ENCODE results near the gene MCTP2.
"Not testable (repeated sequence)": the region's sequence is repeated elsewhere in the genome, so short reads cannot be mapped to it uniquely, and the experiment has no call there.

The MCTP2 gene

DNA sequence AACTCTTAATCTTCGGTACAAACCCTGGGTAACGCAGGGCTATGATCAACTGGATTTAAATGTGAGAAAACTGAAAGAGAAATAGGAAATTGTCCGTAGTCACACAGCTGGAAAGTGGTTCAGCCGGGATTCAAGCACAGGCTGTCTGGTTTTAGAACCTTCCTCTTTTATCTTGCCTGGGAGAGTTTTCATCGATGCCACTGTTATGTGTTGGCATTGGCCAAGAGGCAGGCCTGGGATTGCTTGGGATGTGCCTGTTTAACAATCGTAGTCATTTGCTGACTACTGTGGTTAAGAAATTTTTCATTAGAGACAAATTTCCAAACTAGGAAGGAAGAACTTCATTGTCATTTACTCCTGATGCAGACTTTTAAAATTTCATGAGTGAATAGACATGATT, 4.3 kb downstream of the MCTP2 start:
- no peak for DNase-seq

DNA sequence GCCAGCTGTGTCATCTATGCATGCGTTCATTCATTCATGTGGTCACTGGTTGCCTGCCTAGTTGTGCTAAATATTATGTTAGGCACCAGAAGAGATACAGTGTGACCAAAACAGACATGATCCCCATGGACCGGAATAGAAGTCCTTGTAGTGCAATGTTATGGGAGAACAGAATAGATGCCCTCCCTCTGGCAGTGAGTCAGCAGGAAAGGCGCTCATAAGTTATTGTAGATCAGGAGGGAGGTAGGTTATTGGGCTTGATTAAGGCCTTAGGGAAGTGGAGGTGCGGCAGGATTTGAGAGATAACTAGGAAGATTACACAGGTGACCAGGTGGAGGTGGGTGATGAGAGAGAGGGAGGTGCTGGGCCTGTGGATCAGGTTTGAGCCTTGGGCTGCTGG, 5.2 kb downstream of the MCTP2 start:
- DNase-seq, result no peak

DNA sequence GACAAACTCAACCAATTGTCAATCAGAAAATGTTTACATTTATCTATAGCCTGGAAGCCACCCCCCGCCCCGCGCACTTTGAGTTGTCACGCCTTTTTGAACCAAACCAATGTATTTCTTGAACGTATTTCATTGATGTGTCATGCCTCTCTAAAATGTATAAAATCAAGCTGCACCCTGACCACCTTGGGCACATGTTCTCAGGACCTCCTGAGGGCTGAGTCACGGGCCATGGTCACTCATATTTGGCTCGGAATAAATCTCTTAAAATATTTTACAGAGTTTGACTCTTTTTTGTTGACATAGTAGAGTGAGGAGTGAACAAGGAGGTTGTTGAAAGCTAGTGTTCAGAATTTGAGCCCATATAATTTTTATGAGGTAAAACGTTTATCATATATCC, 6.5 kb downstream of the MCTP2 start:
- DNase-seq, result no peak

DNA sequence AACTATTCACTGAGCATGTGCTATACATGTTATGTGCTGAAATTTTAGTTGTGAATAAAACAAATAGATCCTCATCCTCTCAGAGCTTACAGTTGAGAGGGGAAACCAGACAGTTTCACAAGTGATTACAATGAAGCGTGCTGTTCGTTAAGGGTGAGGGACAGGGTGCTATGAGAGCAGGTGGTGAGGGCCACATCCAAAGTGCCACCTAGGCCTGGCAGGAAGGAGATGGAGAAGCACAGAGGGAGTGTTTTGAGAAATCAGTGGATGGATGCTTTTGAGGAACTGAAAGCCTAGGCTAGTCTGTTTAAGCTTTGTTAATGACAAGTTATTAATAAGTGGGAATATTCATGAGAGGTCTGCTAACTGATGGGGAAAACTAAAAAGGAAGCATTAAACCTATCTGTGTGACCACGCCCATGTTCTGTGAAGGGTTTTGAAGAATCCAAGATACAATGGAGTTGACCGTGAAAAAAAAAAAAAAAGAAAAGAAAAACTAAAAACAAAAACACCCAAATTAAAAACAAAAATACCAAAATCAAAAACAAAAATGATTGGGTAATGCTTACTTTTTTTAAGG, 7.3 kb downstream of the MCTP2 start:
- DNase-seq, result no peak

DNA sequence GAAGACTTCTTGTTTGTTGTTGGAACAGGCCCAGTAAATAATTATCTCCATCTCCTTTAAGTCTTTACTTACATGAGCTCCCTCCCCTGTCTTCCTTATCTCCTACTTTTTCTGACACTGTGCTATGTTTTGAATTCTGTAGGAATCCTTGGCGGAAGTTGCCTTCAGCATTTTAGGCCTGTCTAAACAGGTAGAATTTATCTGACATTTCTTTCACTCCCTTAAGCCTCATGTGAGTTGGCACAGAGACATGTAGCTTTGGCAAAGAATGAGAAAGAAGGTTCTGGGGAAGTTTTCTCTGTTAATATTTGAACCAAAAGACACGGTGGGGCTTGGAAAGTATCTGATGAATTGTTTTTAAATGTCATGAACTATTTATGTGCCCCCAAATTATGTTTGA, 8.1 kb downstream of the MCTP2 start:
- DNase-seq, result no peak

DNA sequence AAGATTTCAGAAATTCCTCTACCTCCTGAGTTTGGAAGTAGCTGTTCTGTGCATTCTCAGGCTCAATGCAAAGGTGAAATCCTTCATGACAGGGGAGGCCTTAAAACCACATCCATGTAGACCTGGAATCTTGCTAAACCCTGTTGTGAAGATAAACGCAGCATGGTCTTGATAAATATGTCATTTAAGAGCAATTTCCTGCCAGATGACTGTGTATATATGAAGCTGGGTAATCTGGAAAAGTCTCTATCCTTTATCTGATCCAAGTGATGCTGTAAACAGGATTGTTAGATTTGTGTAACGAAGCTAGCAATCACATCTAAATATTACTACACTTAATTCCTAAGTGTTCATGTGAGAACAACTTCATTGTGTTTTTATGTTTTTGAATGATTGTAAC, 9.1 kb downstream of the MCTP2 start:
- no peak for DNase-seq

DNA sequence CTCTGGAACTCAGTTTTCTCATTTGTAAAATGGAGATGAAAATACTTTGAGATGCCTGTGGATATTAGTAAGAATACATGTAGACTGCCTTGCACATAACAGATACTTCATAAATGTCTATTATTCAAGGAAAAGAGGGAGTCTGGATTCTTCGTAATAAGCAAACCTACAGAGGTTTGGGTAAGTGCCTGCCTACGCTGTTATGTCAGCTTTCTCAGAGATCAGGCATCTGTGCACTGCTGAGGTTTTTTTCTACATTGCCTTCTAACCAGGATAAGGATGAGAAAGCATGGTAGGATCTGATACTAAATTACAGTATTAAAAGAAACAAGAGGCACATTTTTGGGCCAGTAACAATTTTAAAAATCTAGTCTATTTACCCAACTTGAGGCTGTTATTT, 10.9 kb downstream of the MCTP2 start:
- DNase-seq, result no peak

DNA sequence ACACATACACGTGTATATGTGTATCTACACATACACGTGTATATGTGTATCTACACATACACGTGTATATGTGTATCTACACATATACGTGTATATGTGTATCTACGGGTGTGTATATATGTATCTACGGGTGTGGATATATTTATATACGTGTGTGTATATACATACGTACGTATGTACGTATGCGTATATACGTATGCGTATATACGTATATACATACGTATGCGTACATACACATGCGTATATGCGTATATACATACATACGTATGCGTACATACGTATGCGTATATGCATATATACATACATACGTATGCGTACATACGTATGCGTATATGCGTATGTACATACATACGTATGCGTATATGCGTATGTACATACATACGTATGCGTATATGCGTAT, 11.6 kb downstream of the MCTP2 start:
- not testable (repeated sequence) for DNase-seq

DNA sequence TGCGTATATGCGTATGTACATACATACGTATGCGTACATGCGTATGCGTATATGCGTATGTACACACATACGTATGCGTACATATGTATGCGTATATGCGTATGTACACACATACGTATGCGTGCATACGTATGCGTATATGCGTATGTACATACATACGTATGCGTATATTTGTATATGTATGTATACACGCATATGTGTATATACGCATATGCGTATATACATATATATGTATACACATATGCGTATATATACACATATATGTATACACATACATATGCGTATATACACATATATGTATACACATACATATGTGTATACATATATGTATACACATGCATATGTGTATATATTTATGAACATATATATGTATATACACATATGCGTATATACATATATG, 12.1 kb downstream of the MCTP2 start:
- no peak for DNase-seq

DNA sequence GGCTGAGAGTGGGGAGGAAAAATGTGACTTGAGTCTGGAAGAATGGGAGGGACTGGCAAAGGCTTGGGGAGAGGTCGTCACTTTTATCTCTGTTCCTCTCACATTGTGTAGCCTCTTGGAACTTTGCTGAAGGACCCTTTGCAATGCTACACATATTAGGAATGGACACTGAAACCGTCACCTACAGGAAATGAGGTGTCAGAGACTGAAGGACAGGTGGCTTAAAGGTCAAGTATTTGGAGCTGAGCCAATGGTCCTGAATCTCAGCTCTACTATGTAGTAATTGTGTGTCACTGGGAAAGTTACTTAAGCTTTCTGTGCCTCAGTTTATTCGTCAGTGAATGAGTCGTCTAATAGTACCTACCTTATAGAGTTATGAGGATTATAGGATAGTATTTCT, 14.7 kb downstream of the MCTP2 start:
- DNase-seq, result no peak

DNA sequence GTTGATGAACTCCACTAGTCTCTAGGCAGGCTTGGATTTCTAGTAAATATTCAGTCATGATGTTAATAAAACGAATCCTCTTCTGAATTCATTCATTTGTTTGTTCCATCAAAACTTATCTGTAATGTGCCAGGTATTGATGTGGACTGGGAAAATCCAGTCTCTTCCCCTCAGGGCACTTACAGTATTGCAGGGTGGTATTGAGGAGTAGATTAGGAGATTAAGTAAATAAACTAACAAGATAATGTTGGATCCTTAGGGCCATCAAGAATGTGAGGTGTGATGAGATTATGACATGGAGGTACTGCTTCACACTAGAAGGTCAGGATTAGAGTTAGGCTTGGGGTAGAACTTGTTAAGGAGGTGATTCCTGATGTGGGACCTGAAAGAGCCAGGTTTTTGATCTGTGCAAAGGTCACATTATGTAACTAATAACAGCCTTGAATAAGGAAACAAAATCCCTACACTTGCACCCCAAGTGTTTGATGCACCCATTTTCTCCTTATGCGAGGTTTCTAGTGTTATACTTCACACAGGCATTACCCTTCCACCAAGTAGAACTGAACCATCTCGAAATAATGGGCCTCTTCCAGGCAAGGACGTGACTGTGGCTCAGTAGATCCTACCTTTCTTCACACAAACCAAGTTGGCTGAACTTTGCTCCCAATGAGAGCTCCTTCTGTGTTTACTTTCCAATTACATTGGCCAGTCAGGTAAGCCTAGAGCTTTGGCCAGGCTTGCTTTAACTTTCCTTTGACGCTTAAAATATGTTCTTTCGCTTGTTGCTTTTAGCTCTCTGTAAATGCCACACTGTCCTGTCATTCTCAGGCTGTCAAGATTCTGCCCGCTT, 16.7 kb downstream of the MCTP2 start:
- no peak for DNase-seq

DNA sequence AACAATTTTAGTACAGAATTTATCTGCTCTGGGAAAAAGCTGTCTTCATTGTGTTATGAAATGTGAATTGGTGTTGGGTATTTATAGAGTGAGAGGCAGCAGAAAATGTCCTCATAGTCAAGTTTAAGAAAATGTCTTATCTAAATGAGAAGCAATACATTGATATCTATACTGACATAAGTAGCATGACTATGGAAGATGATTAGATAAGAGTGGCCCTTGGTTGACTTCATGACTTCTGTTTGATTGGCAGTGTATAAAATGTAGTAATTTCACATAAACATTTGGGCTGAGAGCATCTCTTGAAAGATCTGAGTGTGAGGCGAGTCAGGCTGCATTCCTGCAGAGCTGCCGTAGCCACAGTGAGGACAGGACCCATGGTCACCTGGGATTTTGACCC, 19.4 kb downstream of the MCTP2 start:
- no peak for DNase-seq

DNA sequence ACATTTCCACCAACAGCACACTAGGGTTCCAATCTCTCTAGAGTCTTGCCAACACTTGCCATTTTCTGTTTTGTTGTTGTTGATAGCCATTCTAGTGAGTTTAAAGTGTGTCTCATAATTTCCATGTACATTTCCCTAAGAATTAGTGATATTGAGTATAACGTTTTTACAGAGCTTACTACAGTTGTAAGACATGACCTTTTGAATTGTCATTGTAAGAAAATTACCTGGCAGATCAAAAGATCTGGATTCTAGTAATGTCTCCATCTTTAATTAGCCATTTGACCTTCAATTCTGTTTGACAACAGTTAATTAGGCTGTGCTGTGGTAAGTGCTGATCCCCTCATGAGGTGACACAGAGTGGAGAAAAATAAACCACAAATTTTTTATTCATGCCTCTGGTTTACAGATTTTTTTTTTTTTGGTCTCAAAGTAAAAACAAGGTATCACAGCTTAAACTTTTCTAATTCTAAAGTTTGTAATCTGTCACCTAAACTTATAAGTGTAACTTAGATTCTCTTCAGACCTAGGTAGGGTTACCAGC, 20.9 kb downstream of the MCTP2 start:
- no peak for DNase-seq

DNA sequence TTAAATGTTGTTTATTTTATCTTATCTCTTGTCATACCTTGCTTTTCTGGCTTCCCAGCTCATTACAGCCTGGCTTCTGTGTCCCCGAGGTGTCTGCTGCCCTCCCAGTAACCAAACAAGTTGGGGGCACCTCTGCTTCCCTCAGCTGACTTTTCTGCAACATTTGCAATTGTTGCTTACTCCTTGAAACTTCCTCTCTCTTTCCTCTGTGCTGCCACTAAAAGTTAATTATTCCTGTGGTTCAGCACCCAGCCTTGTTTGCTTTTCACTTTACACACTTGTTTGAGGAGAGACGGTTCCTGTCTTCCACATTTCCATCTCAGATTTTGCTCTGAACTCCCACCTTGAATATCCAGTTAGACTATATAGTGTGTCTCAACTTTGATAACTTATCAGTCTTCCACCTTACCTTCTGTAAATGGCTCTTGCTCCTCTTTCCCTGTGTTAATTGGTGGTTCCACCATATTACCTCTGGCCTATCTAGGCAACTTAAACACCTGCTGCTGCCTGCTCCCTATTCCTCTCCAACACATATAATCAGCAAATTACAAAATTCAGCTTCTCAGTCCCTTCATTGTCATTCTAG, 21.6 kb downstream of the MCTP2 start:
- no peak for DNase-seq

DNA sequence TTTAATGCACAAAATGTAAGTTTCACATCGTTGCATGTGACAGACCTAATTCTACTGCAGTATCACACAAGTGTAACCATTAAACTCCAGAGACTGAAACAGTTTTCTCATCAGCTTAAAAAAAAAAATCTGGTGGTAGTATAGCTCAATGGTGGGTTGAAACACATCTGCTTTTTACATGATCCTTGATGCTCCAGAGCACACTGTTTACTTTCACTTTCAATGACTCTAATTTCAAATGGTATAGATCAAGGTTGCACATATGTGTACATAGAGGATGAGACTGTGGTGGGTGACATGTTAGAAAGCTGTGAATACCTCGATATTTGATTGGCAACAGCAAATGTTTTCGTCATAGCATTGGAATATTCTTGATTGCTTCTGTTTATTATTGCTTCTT, 22.4 kb downstream of the MCTP2 start:
- no peak for DNase-seq

DNA sequence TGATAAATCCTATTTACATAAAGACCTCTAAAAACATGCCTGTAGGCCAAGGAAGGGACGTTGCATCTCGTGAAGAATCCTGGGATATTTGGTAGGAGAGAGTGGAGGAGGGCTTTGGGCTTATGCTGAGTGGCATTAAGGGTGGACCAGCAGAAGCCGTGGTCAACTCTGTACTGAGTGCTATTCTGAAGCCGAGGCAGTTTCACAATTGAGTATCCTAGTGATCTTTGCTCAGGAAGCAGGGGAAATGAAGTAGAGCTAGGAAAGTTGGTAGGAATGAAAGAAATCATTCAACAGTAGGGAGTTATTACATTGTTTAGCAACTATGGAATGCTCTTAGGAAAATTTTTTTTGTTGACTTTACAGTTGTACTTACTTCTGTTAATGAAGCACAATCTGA, 24.2 kb downstream of the MCTP2 start:
- DNase-seq, result no peak

DNA sequence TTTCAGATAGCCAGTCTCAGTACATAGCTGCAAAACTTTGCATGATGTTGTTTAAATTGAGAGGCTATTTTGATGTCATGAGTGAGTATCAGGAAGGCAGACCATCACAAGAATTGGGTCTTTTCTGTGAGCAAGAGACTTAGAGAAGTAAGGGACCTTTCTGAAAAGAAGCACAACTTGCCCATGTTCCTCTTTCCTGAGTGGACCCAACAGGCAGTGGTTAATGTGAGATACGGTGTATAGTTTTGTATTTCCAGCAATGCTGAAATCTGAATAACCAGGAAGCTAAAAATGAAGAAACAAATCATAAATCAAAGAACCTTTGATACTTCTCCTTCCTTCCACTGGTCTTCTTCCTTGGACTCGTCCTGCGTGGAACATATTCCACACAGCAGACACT, 25.1 kb downstream of the MCTP2 start:
- DNase-seq, result no peak

DNA sequence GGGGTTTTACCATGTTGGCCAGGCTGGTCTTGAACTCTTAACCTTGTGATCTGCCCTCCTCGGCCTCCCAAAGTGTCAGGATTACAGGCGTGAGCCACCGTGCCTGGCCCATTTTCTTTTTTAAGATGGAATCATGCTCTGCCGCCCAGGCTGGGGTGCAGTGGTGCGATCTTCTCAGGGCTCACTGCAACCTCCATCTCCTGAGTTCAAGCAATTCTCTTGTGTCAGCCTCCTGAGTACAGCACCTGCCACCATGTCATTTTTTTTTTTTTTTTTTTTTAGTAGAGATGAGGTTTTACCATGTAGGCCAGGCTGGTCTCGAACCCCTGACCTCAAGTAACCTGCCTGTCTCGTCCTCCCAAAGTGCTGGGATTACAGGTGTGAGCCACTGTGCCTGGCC, 26.4 kb downstream of the MCTP2 start:
- DNase-seq, result not testable (repeated sequence)

DNA sequence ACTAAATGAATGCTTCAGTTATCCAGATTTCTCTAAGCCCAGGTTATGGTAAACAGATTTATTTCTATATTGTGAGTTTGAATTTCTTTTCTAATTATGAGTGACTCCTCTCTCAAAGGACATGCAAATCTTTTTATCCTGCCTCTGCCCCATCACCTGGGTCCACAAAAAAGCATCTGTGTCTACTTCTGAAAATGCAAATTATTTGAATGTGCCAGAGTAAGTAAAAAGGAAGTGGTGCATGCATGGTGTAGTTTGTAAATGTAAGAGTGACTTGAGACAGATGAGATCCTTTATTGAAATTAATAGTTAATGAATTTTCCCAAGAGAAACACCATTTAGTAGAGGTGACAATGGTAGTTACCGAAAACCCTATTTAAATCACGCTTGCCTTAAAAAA, 26.9 kb downstream of the MCTP2 start:
- no peak for DNase-seq

DNA sequence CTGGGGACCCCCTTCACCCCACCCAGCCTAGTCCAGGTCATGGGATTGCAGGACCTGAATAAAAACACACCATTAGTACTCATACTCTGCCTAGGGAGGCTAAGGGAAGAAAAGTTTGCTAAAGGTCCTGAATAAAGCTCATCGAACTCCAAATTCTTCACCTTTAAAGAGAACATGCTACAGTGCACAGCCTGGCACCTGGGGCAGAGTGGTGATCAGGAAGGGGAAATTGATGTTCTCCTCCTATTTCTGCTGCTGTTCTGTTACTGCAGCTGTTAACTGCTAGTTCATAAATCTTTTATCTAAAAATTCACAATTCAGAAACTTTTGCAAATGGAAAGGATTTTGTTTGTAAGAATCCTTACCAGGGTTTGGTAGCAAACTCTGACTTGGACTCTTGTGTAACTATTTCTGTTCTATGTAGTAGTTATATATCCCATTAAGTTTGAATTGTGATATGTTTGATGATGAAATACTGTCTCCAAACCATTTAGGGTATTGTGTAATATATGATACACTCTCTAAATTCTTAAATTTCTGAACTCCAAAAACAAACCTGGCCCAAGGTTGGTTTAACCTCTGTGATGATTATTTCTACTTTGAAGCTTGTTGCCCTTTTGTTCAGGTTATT, 27.9 kb downstream of the MCTP2 start:
- no peak for DNase-seq

DNA sequence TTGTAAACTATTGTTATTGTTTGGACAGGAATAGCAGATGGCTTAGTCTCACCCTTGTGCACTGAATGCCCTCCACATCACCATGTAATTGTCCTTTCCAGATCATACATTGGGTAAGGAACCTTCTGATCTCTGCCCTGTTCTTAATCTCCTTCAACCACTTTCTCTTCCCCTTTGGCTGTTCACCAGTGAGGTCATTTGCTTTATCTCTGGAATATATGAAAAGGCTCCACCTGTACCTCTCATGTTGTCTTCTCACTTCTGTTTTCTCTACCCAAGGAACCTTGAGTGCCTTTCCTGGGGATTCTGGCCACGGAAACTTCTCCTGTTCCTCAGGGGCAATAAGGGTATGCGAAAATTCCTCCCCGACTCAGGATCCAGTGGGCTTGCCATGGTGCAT, 28.5 kb downstream of the MCTP2 start:
- no peak for DNase-seq

DNA sequence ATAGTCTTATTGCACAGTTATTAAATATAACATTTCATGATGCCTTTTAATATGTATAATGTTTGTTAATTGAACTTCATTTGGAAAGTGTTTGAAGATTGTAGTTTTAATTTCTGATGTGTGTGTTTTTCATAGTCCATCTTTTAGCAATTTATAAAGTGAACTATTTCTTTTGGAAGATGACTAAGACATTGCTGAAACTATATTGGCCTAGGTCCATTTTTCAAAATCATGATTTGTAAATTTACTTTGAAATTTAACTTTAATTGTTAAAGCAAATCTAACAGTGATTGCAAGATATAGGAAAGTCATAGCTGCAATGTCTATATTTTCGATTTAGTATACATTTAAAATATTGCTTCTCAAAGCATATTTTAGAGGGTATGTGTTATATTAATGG, 30.8 kb downstream of the MCTP2 start:
- DNase-seq, result no peak

DNA sequence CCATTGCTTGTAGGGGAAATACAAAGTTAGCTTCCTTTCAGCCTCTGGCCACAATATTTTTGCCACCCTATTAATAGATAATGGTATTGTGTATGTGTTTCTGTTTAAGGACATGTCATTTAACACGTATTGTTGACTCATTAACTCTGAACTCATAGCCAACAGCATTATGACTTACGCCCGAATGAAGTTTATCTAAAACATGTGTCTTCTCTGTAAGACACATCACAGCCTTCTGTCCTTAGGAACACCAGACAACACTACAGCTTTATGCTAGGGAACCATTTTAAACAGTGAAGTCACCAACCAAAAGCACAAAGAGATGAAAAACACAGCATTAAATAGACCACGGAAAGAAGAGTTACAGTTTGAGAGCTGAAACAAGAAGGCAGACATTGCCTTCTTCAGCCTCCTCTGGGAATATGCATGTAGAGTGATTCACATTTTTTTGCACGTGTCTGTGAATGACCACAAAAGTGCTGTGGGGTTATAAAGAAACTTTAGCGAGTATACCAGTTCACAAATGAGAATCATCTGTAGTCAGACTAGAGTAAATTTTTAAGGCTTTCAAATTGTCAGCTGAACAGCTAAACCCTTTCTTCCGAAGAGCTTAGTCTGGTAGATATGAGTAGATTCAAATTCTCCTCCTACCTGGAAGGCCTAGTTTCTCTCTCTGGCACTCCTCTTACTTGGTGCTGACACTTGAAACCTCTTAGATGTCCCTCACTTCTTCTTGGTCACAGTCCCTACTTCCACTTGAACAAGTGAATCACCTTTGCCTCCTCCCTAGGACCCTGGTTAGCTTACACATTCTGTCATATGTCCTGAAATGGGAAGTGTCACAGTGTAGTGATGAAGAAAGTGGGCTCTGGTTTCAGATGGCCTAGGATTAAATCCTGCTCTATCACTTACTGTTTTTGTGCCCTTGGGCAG, 32.2 kb downstream of the MCTP2 start:
- DNase-seq, result no peak

Measured in DMS79 (cell line).